GM21737 (cell line): ENCODE data around the gene SERPINE1.

Source experiments
- ATAC-seq: cut with Tn5 transposase; IDR thresholded peaks from one replicate; pipeline ENCODE4 v1.9.1; 2021; ENCODE audit warnings: mild to moderate bottlenecking, moderate library complexity; ENCODE audit not compliant: unreplicated experiment

SERPINE1 gene

DNA sequence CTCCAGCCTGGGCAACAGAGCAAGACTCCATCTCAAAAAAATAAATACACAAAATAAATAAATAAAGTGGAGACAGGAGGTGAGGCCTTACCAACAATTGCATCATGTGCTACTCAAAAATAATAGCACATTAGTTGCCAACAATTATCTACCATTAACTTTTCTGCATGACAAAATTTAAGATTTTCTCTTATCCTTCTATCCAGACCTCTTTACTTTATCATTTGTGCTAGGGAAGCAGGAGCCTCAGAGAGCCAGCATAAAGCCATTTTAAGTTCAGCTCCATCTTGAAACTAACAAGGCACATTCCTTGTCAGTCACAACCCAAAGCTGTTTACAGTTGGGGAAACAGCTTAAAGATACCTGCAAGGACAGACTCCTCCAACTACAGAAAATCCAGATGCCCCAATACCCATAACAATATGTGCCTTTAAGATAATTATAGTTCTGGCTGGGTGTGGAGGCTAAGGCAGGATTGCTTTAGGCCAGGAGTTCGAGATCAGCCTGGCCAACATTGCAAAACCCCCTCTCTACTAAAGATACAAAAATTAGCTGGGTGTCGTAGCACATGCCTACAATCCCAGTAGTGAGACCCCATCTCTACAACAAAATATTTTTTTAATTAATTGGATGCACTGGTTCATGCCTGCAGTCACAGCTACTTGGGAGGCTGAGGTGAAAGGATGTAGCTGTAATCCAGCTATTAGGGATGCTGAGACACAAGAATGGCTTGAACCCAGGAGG lies 25.2 kb downstream of the SERPINE1 start:
- ATAC-seq = no peak

DNA sequence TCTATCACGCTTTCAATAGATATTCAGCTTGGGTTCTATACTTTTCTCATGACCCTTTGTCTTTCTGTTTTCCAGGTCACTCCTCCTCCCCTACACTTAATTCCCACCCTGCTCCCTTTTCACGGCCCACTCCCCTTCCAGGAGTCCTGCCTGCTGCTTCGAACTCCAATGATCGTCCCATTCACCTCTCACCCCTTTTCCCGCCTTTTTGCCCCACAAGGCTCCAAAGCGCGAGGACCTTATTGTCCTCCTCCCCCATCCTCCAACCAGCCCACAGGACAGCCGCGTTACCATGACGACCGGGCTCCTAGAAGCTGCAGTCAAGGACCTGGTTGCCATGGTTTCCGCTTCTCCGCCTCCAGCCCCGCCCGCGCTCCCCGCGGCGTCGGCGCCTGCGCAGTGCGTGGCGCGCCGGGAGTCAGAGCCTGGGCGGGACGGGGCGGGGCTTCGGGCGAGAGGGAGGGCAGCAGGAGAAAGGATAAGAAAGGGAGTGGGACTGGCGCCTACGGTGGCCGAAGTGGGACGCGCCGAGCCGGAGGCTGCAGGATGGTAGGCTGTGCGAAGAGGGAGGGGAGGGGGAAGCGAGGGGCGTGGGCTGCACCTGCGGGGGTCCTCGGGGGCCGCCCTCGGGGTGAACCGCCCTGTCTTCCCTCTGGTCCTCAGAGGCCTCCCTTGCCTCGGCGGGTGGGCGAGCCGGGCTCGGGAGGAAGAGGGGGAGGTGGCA lies 27.2 kb downstream of the SERPINE1 start, which contains the start of gene AP1S1:
Gene AP1S1, plus strand, starts transcription at position 508 of the 724 bp plus-strand sequence. Its CDS starts 39 bp downstream, at position 547.
- ATAC-seq = peak; percentile 76

DNA sequence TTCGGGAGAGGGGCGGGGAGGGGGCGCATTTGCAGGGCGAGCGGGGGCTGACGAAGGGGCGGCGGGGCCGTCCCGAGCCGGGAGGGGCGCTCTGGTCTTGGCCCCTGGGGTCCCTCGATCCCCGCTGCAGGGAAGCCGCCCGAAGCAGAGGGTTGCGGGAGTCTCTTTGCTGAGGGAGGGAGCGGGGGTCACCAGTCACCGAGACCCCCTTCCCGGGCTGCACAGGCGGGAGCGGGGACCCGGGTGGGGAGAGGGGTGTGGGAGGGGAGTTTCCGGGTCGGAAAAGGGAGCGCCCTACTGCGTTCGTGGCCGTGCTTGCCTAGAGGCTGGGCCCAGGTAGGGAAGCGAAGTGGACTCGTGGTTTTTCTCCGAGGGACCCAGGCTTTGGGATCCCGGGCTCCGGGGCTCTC lies 27.8 kb downstream of the SERPINE1 start:
- peak; percentile 14 for ATAC-seq

DNA sequence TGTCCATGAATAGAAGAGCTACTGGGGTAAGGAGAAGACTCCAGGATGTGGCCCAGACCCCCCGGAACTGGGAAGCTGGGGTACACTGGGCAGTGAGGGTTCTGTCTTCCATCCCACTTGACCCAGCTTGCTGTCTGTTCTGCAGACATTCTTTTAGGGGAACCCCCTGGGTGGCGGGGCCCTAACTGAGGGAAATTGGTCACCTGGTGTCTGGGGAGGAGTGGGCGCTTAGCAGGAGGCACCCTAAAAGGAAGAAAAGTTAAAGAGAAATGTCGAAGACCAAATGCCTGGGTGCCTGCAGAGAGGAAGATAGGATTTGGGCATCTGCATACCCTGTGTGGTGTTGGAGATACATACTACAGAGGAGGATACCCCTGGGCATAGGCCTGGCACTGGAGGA lies 28.4 kb downstream of the SERPINE1 start:
- ATAC-seq = no peak

DNA sequence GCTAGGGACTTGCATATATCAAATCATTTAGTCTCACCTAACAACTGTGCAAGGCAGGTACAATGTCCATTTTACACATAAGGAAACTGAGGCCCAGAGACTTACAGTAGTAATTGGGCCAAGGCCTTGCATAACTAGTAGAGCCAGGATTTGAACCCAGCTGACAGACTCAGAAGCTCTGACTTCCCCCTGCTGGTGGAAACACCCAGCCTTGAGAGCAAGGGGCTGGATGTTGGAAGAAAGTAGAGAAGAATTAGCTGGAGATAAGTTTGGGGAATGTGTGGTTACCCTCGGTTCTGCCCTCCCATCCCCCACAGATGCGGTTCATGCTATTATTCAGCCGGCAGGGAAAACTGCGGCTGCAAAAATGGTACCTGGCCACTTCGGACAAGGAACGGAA lies 29.4 kb downstream of the SERPINE1 start:
- ATAC-seq = no peak

DNA sequence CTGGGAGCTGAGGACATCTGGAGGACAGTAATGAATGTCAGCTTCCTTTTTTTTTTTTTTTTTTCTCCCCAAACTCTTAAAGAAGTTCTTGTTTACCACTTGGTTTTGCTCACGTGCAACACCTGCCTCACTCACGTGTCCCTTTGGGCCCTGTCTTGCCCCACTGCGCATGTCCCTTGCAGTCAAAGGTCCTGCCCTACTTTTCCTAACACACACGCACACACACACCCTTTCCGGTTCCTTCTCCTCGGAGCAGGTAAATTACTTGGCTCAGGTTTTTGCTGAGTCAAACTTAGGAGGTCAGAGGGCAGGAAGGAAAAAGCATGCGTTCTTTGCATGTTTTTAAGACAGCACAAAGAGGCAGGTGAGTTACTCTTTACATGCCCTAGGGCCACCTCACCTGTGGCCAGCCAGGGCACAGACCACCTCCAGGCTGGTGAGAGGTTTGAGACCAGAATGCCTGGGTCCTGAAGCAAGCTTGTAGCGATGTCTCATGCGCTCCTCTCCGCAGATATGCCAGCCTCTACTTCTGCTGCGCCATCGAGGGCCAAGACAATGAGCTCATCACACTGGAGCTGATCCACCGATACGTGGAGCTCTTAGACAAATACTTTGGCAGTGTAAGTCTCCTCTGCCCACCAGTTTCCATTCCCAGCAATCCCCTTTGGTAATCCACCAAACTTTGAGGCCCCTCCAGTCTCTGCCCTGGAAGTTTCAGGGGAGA lies 30.1 kb downstream of the SERPINE1 start:
- no peak for ATAC-seq

DNA sequence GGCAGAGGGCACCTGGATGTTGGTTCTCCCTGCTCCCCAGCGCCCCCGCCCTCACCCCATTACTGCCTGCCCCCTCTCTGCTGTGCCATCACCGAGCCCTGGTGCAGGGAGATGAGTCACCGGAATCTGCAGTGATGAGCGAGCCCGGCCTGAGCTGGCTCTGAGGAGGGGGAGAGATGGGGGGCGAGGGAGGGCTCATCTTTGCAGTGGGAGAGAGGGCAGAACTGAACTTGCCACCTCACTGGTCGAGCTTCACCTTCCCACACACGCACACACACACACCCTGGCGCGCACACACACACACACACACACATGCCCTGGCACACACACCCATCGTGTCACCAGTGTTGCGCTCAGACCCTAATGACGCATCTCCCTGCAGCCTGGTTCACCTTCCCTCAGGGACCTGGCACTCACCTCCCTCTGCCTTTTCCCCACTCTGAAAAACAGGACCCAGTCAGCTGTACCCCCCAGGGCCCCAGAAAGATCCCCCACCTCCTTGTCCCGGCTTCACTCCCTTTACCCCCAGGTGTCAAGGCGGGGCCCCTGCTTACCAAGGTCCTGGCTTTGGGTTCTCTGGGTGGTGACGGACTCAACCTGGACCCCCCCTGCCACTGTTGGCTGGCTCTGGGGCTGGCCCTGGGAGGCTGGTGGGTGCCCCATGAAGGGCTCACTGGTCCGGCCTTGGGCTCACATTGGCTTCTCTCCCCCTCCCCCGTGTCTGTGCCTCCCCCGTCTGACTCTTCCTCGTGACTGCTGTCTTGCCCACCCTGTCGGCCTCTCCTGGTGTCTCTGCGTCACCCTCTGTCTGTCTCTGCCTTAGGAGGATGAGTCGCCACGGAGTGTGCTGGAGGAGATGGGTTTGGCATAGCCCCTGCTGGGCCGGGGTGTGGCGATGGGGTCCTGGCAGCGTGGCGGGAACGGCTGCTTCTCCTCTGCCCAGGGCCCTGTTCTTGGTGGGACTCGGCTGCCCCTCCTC lies 33.1 kb downstream of the SERPINE1 start:
- ATAC-seq = no peak

DNA sequence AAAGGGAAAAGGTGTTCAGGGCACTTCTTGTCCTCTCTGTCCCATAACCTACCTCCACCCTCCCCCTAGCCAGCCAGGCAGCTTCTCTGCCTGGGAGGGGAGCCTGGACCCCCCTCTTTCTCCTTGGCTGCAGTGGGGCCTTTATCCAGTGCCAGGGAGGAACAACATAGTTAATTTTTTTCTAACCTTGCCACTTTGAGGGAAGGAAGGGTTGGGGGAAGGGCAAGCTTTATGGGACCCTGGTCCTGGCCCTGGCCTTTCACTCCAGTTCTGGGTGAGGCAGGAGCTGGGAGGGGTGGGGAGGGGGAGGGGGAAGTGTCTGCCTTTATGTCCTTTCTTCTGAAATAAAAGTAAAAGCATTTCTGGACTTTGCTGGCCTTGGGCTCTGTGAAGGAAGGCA lies 34.0 kb downstream of the SERPINE1 start:
- ATAC-seq = no peak

DNA sequence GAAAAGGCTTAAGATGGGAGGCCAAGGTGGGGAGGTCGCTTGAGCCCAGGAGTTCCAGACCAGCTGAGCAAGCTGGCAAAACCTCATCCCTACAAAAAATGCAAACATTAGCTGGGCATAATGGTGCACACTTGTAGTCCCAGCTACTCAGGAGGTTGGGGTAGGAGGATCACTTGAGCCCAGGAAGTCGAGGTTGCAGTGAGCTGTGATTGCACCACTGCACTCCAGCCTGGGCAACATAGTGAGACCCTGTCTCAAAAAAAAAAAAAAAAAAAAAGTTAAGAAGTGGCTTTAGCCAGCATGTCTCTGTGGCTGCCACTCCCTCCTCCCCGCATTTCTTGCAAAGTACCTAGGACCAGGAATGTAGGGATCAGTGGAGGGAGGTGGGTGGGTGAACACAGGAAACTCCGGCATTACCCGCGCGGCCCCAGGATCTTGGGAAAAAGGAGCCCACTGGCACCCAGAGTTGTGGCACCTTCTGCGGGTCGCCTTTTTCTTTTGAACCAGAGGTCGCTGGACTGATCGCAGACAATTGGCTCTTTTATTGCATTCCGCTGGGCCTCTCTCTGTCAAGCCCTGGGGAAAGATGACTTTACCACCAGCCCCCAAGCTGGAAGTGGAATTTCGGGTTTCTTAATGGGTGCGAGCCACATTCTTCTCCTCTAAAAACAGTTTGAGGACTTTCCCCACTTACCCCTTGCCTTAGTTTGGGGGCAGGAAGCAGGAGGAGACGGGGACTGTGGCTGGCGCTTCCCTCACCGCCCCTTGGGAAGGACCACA lies 35.0 kb downstream of the SERPINE1 start:
- ATAC-seq = no peak

DNA sequence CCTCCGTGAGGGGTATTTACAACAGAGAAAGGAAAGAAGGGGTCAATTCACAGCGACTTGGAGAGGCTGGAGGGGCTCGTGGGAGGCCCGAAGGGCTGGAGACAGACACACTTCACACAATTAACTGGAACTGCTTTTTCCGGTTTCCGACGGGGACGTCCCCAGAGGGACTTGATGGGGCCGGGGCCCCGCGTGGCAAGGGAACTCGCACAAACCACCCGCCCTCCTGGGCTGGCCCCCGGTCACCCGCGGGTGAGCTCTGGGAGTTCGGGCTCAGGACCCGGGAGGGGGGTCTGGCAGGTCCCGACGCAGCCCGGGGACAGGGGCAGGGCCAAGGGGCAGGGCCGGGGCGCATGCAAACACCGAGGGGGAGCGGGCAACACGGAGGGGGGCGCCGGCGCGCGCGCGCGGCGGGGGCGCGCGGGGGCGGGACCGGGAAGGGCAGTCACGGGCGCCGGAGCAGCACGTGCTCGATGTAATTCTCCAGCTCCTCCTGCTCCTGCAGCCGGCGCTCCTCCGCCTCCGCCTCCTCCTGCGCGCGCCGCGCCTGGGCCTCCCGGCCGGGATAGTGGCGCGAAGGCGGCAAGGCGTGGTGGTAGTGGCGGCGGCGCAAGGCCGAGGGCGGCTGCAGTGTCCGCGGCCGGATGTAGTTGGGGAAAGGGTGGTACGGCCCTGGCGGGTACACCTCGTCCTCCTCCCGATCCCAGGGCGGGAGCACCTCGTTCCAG lies 35.8 kb downstream of the SERPINE1 start:
- no peak for ATAC-seq

DNA sequence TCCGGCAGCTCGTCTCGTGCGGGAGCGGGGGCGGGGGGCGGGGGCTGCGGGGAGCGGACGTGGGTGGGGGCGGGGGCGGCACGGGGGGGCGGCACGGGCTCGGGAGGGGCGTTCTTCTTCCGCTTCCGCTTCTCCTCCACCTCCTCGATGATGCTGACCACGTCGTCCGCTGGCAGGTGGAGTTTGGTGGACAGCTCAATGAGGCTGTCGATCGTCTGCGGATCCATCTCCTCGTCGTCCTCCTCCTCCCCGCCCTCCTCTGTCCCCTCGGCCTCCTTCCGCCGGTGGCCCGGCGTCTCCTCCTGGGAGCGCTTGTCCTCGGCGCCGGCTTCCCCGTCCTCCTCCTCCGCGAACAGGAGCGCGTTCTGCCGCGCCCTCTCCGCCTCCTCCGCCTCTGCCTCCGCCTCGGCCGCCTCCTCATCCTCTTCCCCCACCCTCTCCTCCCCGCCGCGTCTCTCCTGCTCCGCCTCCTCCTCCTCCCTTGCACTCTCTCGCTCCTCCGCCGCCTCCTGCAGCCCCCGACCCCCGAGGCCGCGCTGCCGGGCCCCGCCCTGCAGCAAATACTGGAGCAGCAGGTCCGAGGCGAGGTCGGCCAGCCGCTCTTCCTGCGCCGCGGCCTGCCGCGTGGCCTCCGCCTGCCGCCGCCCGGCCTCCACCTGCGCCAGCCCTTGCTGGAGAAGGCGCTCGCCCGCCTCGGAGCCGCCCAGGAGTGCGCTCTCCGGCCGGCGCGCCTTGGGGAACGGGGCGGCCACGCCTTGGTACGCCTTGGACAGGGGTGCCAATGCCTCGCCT lies 36.6 kb downstream of the SERPINE1 start:
- ATAC-seq = no peak

DNA sequence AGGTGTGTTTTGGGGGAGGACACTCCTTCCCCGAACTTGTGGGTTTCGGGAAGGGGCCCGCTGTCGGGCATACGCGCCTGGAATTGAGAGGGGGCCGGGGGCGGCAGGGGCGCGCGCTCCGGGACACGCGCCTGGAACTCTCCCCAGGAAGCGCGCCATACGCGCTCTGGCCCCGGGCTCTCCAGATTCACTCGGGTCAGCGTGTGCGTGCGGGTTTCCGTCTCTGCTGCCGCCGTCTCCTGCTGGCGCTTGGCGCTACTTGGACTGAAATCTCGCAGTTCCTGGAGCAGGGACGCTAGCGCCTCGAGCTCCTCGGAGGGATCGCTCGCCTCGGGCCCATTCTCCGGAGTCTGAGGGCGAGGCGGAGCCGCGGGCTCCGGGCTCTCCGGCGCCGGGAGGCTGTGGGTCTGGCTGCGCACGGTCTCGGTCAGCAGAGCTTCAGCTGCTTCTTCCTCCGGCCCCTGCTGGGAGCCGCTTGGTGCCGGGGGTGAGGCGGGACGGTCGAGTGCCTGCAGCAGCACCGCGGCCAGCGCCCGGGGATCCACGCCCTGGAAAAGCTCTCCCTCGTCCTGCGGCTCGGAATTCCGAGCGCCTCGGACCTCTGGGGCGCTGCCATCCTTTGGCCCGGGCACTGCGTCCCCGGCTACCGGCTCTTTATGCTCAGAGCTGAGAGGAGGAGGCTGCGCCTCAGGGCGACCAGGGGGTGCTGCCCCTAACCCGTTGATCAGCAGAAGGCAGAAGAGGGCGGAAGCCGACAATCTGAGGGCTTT lies 37.4 kb downstream of the SERPINE1 start:
- no peak for ATAC-seq

DNA sequence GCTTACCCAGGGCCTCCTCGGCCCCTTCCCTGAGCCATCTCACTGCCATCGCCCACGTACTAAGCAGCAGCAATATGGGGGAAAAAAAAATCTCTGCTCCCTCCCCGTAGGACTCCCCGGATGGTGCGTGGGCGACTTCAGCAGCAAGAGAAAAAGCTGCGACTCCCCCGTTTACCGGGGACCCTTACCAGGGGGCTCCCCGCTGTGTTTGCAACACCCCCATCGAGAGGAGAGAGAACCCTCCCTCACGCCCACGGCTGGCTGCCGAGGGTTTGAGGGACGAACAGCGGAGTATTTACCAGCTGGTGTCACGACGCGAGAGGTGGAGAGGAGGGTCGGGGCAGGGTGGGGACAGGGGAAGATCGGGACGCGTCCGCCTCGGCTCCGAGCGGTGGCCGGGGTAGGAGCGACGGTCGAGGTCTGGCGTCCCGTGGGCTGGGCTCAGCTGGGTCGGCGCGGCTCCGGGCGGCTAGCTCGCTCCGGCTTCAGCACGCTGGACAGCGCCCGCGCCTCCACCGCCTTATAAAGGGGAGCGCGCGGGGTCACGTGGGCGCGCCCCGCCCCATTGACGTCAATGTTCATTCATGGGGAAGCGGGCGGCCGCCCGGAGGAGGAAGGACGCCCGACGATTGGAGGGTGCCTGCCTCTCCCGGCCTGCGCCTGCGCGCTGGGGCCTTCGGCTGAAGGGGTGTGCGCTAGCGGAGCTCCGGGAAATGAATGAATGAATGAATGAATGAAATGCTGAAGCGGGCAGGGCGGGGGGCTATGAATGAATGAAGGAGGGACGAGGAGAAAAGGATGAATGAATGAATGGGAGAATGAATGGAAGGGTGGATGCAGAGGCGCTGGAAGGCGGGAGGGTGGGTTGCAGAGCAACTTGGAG lies 38.4 kb downstream of the SERPINE1 start, which contains the start of gene VGF:
Gene VGF, minus strand, starts transcription at position 495 of the 883 bp plus-strand sequence. CDS start 726 bp downstream, outside the sequence.
- ATAC-seq = peak; percentile 76

DNA sequence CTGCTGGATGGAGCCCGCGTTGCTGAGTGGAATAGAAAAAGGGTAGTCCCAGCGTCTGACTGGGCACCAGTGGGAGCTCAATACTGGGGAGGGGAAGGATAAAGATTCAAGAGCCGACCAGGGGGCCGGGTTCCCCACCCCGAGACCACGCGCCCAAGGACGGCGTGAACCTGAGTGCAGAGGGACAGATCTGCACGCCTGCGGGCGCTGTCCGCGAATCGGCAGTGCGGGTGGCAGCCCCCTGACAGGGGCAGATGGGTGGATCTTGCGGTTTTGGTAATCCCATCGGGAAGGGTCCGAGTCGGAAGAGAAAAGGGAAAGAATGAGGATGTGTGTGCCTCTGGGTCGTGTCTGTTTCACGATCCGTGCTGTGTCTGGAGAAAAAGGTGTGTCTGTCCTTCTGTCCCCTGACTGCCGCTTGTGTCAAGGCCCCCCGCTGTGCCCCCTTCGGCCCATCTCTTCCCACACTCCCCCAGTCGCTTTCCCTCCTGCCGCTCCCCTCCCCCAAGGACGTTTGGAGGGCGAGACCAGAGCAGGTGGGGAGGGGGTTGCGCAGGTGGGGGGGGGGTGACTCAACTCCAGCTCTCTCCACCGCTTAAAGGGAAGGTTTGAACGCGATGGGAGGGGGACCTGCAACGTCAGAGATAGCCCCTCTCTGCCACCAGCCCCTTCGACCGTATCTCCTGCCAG lies 39.2 kb downstream of the SERPINE1 start:
- no peak for ATAC-seq

DNA sequence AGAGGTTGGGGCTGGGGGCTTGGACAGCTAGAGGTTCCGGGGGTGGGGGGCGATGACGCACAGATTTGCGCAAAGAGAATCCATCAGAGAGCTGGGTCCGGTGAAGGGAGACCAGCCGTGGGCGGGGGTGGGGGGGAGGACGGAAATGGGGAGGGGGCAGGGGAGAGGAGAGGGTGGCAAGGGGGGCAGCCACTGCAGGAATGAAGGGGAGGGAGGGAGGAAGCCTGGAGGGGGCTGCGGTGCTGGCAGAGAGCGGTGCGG lies 39.7 kb downstream of the SERPINE1 start:
- no peak for ATAC-seq
